ENCODE data around the gene TMEM140.

DNA sequence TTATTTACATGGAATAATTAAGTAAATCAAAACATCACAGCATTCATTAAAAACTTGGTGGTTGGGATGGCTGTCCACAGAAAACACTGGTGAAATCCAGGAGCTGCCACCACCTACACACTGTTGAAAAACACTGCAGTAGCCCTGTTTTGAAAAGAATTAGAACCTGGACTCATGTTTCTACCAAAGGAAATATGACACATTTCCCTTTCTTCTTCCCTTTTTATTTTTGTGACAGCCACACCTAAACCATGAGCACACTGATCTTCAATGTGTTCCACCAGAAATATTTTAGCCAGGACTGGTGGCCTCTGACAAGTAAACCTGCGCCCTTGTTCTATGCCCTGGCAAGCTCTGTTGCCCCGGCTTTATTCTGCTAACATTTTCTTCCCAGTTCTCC, 3.3 kb downstream of the TMEM140 start:
- TF ChIP-seq, protein P1, sequence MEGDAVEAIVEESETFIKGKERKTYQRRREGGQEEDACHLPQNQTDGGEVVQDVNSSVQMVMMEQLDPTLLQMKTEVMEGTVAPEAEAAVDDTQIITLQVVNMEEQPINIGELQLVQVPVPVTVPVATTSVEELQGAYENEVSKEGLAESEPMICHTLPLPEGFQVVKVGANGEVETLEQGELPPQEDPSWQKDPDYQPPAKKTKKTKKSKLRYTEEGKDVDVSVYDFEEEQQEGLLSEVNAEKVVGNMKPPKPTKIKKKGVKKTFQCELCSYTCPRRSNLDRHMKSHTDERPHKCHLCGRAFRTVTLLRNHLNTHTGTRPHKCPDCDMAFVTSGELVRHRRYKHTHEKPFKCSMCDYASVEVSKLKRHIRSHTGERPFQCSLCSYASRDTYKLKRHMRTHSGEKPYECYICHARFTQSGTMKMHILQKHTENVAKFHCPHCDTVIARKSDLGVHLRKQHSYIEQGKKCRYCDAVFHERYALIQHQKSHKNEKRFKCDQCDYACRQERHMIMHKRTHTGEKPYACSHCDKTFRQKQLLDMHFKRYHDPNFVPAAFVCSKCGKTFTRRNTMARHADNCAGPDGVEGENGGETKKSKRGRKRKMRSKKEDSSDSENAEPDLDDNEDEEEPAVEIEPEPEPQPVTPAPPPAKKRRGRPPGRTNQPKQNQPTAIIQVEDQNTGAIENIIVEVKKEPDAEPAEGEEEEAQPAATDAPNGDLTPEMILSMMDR (IDR thresholded peaks at IDR 0.05; ENCODE audit: insufficient read depth, low read depth, low read length) = no peak
- TF ChIP-seq EZH2 (IDR thresholded peaks at IDR 0.05; ENCODE audit: insufficient read depth, low read length) = no peak

Measured in astrocyte (in vitro differentiated cells and primary cell).